Activated T-cell treated with anti-CD3 and anti-CD28 coated beads, Interleukin-2, amount 50 U/mL, for 4 hours (primary cell): ENCODE results near the gene CNN1. TPM values are rescaled to one million over a fixed set of nuclear protein-coding genes. Genes with fewer than 3 reads are reported as not detected.
A peak's percentile ranks its signal among the peaks of the same experiment; 100 is the strongest.
"Not testable (repeated sequence)": the region's sequence is repeated elsewhere in the genome, so short reads cannot be mapped to it uniquely, and the experiment has no call there.

Source experiments
- ATAC-seq, 2 donors: fragments of 200-7000 bp; cut with Tn5 transposase; one replicate each; pipeline ENCODE4 v1.10.0; 2021
- DNase-seq: peaks from one replicate; pipeline ENCODE4 v3.0.0-alpha.2; 2020
- H3K27me3 Mint-ChIP-seq: one replicate; pipeline ENCODE4 v1.8.0; 2021; ENCODE audit warnings: low read depth, mixed read lengths
- H3K36me3 Mint-ChIP-seq: one replicate; pipeline ENCODE4 v1.8.0; 2022; ENCODE audit warnings: mixed read lengths; ENCODE audit not compliant: insufficient read depth
- H3K4me1 Mint-ChIP-seq: one replicate; pipeline ENCODE4 v1.8.0; 2021; ENCODE audit warnings: low read depth, mixed read lengths
- H3K4me3 Mint-ChIP-seq: one replicate; pipeline ENCODE4 v1.8.0; 2021; ENCODE audit warnings: mild to moderate bottlenecking, moderate library complexity, mixed read lengths
- H3K9me3 Mint-ChIP-seq: one replicate; pipeline ENCODE4 v1.8.0; 2021; ENCODE audit warnings: mixed read lengths
- total RNA-seq, 3 donors: library from RNA; stranded (reverse); gene quantifications; one replicate each; pipeline ENCODE4 v1.2.1, GENCODE V29; 2021

The CNN1 gene
- total RNA-seq, 3 donors from 2014 or later, result 0.25 TPM; not detected in 2

DNA sequence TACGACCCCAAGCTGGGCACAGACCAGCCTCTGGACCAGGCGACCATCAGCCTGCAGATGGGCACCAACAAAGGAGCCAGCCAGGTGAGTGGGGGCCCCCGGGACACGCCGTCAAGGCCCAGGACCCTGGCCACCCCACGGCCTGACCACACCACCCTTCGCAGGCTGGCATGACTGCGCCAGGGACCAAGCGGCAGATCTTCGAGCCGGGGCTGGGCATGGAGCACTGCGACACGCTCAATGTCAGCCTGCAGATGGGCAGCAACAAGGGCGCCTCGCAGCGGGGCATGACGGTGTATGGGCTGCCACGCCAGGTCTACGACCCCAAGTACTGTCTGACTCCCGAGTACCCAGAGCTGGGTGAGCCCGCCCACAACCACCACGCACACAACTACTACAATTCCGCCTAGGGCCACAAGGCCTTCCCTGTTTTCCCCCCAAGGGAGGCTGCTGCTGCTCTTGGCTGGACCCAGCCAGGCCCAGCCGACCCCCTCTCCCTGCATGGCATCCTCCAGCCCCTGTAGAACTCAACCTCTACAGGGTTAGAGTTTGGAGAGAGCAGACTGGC lies 10.8 kb downstream of the CNN1 start:
- ATAC-seq (no peak), DNase-seq (no peak)
- Mint-ChIP-seq H3K9me3 (no peaks in the 10 kb centered on the region), H3K4me3 (no peak overlapping the region), H3K4me1 (peaks cover 4% of the 10 kb centered on the region), H3K36me3 (peaks cover 6% of the 10 kb centered on the region), H3K27me3 (no peaks in the 10 kb centered on the region)

DNA sequence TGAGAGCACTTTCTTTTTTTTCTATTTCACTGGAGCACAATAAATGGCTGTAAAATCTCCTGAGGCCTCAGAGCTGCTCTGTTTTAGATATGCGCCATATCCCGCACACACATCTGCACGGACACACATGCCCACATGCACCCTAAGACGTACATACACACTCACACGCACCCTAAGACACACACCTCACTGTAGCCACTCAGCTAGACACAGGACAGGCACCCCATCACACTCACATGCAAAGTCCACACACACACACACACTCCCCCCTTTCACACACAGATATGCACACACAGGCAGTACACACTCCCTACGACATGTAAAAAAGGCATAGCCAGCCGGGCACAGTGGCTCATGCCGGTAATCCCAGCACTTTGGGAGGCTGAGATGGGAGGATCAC lies 11.6 kb downstream of the CNN1 start:
- Mint-ChIP-seq H3K4me3 (no peak overlapping the region), H3K9me3 (no peaks in the 10 kb centered on the region), H3K36me3 (peaks cover 6% of the 10 kb centered on the region), H3K4me1 (peaks cover 5% of the 10 kb centered on the region), H3K27me3 (no peaks in the 10 kb centered on the region)
- DNase-seq, result no peak
- no peak for ATAC-seq

DNA sequence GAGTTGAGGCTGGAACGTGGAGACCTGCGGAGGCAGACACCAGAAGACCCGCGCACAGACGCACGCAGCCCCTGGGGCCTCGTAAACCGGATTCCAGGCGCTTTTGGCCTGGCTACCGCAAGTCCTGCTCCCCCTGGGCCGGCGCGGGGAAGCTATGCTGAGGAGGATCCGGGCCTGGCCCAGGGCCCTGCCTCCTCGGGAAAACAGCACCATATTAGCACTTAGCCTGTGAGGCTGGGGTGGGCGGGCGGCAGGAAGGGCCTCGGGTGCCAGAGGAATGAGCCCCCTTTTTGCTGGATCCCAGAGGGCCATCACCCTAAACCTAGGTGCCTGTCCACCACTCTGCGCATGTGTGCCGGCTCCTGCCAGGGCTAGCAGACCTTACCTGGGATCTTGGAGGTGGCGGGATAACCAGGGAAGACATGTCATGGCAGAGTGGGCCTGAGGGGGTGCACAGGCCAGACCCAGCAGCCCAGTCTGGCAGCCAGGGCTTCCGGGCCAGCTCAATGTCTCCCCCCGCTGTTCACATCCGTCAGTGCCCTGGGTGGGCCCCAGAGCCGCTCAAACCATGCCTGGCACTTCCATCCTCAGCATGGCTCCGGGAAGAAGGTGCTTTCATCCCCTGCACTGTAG lies 13.1 kb downstream of the CNN1 start:
- H3K27me3 Mint-ChIP-seq, result no peaks in the 10 kb centered on the region
- no peak for ATAC-seq

DNA sequence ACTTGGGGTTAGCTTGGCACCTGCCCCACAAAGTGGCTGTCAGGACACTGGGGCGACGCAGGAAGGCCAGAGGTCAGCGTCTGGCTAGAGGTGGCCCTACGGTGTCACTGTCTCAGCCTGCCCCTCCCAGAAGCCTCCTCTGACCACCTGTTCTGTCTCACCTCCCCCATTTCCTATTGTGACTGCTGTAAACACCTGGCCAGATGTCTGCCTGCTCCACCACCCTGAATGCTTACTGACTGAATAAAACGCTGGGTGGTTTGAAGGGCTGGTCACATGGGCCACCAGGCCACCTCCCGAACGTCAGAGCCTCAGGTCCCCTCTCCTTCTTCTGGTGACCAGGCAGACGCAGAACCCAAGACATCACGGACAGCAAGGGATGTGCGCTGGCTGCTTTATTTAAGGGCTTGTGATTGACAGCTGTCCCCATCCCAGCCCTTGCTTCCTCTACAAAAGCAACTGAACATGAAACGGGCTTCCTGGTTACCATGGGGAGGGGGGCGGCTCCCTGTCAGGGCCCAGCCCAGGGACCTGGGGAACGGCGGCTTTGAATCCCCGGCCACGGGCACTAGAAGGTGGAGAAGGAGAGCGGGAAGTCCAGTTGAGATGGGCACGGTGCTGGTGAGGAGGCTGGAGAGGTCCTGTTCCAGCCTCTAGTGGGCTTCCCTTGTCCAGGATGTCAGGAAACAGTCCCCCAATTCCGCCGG lies 14.2 kb downstream of the CNN1 start:
- peaks cover 16% of the 10 kb centered on the region for H3K36me3 Mint-ChIP-seq
- ATAC-seq, result no peak

More for the DNA sequence above, 13.1 kb downstream of the CNN1 start:
- Mint-ChIP-seq H3K9me3 (no peaks in the 10 kb centered on the region), H3K4me3 (no peak overlapping the region), H3K36me3 (peaks cover 12% of the 10 kb centered on the region), H3K4me1 (peaks cover 13% of the 10 kb centered on the region)
- DNase-seq, result no peak

DNA sequence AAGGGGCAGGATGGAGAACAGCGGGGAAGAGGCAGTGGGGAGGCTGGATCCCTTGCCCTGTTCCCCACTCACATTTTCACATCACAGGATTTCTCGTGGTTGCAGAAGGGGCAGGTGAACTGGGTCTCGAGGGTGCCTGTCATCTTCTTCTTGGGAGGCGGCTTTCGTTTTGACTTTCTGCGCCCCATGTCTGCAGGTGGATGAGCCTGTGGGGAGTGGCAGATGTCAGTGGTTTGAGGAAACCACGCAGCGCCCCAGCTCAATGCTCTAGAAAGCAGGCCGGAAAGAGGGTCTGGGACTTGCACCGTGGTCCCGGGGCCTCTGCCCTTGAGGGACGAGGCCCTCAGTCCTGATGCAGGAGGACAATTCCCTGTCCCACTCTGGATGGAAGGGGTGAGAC lies 15.5 kb downstream of the CNN1 start:
- Mint-ChIP-seq H3K27me3 (no peaks in the 10 kb centered on the region), H3K4me3 (no peak overlapping the region), H3K36me3 (peaks cover 18% of the 10 kb centered on the region), H3K4me1 (peaks cover 29% of the 10 kb centered on the region), H3K9me3 (no peaks in the 10 kb centered on the region)
- DNase-seq (no peak), ATAC-seq (no peak)

More for the DNA sequence above, 14.2 kb downstream of the CNN1 start:
- H3K4me1 Mint-ChIP-seq, result peaks cover 20% of the 10 kb centered on the region
- no peak for DNase-seq
- H3K4me3 Mint-ChIP-seq, result no peak overlapping the region
- H3K9me3 Mint-ChIP-seq, result no peaks in the 10 kb centered on the region
- no peaks in the 10 kb centered on the region for H3K27me3 Mint-ChIP-seq

DNA sequence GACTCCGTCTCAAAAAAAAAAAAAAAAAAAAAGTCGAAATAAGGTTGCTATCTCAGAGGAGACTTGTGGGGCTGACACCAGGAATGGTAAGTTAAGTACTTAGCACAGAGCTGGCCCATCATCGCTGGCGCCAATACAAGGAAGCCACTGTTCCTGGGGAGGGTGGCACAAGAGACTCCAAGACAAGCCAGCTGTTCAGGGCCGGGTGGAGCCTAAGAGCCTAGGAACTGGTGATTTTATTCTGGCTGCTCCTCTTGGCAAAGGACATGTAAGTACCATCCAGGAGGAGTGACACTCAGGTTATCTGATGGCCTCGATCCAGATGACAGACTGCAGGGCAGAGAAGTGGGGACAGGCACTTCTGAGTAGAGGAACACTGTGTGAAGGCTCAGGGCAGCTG lies 16.6 kb downstream of the CNN1 start:
- peaks cover 33% of the 10 kb centered on the region for H3K4me1 Mint-ChIP-seq
- H3K27me3 Mint-ChIP-seq, result no peaks in the 10 kb centered on the region
- H3K4me3 Mint-ChIP-seq, result no peak overlapping the region
- no peak for ATAC-seq
- H3K9me3 Mint-ChIP-seq, result no peaks in the 10 kb centered on the region
- peaks cover 18% of the 10 kb centered on the region for H3K36me3 Mint-ChIP-seq
- no peak for DNase-seq

DNA sequence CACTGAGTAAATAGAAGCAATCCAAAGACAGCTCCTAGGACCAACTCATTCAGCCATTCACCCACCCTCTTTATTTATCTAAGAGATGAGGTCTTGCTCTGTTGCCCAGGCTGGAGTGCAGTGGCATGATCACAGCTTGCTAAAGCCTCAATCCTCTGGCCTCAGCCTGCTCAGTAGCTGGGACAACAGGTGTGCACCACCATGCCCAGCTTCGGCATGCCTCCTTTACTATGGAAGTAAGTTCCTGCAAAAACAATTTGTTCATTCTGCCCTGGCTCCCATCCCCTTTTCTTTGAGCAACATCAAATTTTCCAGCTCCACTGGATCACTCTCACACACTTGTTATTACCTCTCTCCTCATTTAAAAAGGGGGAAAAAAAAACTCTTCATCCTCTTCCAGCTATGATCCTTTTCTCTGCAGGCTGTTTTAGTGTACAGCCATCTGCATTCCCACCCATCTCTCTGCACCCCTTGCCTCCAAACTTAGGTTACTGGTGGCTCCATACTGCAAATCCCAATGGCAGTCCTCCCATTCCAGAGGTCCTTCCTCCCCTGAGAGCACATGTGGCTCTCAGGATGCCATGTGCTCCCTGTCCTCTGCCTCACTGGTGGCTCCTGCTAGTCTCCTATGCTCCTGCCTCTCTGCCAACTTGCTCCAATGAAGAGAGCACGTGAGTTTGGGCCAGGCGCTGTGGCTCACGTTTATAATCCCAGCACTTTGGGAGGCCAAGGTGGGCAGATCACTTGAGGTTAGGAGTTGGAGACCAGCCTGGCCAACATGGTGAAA lies 18.2 kb downstream of the CNN1 start:
- H3K4me3 Mint-ChIP-seq, result peak overlapping the region; percentile 90
- H3K27me3 Mint-ChIP-seq, result no peaks in the 10 kb centered on the region
- ATAC-seq (no peak), DNase-seq (no peak)
- peaks cover 41% of the 10 kb centered on the region for H3K4me1 Mint-ChIP-seq
- no peaks in the 10 kb centered on the region for H3K9me3 Mint-ChIP-seq
- peaks cover 18% of the 10 kb centered on the region for H3K36me3 Mint-ChIP-seq

DNA sequence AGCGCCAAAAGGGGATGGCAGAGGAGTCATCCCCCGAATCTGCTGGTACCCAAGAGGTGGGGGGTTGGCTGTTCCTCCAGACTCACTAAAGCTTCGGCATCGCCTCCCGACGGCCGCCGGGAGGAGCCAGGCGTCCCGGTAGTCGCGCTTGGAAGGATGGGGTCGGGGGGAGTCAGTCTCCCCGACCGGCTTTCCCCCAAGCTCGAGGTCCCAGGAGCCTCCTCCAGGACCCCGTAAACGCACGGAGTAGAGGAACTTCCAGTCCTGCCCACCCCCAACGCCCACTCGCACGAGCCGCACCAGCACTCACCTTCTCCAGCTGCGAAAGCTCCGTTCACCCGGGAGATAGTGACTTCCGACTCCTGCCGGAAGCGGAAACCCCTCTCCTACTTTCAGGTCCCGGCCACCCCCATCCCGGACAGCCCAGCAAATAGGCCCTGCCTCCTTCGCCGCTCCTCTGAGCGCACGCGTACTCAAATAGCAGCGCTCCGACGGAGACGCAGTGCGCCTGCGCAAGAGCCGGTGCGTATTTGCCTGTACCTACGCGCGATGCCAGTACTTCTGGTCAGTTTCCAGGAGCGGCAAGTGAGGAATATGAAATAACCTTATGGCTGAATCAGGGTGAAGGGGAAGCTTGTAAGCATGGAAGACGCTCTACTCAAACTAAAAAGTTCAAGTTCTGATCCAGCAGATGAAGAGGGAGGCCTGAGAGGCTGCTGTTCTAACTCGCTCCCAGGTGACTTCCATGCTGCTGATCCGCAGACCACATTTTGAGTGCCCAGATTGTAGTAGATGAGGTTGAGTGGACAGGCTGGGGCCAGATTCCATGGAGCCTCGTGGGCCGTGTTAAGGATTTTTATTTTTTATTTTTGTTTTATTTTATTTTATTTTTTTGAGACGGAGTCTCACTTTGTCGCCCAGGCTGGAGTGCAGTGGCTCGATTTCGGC lies 20.5 kb downstream of the CNN1 start, which contains the start of gene ELOF1:
Gene ELOF1, minus strand, starts transcription at position 350 of the 948 bp plus-strand sequence. CDS start 4,883 bp downstream, outside the sequence.
- Mint-ChIP-seq H3K36me3 (peaks cover 12% of the 10 kb centered on the region), H3K4me1 (peaks cover 39% of the 10 kb centered on the region), H3K4me3 (peak within 1 kb of the TSS; percentile 90), H3K9me3 (no peaks in the 10 kb centered on the region), H3K27me3 (no peaks in the 10 kb centered on the region)
- peak; percentile 94 for DNase-seq
- peak; percentile 98 to 99 for ATAC-seq

DNA sequence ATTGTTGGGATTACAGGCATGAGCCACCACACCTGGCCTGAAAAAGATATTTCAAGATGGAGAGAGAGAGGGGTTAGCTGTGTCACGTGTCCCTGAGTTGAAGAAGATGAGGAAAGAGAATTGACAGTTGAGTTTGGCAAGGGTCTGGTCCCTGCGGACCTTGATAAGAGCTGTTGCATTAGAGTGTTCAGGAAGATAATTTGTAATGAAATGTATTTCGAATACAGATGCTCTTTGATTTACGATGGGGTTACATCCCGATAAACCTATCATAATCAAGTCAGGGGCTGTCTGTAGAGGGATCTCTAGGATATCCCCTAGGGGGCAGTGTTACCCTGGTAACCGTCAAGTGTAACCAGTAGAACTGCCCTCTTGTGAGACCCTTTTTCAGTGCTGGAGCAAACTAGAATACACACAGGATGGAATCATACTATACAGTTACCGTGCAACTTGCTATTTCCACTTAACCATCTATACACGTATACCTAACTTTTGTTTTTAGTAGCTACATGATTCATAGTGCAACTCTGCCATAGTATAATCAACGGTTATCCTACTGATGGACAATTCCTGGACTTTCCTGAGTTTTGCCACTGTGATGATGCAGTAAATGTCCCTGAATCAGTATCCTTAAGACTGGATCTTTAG lies 21.9 kb downstream of the CNN1 start:
- Mint-ChIP-seq H3K36me3 (peaks cover 12% of the 10 kb centered on the region), H3K27me3 (no peaks in the 10 kb centered on the region), H3K4me1 (peaks cover 37% of the 10 kb centered on the region), H3K9me3 (no peaks in the 10 kb centered on the region), H3K4me3 (peak overlapping the region; percentile 90)
- ATAC-seq, result peak; percentile 34 to 44
- peak; percentile 48 for DNase-seq

DNA sequence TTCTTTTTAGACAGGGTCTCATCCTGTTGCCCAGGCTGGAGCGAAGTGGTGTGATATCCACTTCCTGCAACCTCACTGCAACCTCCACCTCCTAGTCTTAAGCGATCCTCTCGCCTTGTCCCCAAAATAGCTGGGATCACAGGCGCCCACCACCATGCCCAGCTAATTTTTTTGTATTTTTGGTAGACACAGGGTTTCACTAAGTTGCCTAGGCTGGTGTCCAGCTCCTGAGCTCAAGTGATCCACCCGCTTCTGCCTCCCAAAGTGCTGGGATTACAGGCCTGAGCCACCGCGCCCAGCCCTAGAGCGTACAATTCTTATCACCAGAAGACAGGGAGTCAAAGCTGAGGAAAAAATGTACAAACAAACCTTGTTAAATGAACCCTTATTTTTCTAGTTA lies 24.9 kb downstream of the CNN1 start:
- Mint-ChIP-seq H3K4me3 (no peak overlapping the region), H3K9me3 (no peaks in the 10 kb centered on the region), H3K27me3 (no peaks in the 10 kb centered on the region), H3K36me3 (peaks cover 2% of the 10 kb centered on the region), H3K4me1 (peaks cover 23% of the 10 kb centered on the region)
- ATAC-seq (no peak), DNase-seq (no peak)

DNA sequence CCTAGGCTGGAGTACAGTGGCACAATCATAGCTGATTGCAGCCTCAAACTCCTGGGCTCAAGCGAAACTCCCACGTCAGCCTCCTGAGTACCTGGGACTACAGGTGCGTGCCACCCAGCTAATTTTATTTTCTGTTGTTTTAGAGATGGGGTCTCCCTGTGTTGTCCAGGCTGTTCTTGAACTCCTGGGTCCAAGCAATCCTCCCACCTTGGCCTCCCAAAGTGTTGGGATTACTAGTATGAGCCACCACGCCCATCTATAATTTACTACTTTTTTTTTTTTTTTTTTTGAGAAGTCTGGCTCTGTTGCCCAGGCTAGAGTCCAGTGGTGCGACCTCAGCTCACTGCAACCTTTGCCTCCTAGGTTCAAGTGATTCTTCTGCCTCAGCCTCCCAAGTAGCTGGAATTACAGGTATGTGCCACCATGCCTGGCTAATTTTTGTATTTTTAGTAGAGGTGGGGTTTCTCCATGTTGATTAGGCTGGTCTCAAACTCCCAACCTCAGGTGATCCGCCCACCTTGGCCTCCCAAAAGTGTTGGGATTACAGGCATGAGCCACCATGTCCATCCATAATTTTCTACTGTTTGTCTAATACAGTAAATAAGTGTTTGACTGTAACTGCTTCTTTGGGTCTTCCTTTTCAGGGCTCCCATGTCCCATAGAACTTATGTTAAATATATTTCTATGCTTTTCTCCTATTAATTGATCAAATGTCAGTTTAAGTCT lies 25.6 kb downstream of the CNN1 start:
- H3K4me3 Mint-ChIP-seq, H3K27me3 Mint-ChIP-seq, H3K36me3 Mint-ChIP-seq, H3K9me3 Mint-ChIP-seq, ATAC-seq, DNase-seq: not testable (repeated sequence)
- peaks cover 20% of the 10 kb centered on the region for H3K4me1 Mint-ChIP-seq

DNA sequence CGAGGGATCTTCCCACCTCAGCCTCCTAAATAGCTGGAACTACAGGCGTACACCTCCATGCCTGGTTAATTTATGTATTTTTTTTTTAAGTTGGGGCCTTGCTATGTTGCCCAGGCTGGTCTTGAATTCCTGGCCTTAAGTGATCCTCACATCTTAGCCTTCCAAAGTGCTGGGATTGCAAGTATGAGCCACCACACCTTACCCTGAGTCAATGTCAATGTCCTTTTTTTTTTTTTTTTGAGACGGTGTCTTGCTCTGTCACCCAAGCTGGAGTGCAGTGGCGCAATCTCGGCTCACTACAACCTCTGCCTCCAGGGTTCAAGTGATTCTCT lies 27.0 kb downstream of the CNN1 start:
- H3K9me3 Mint-ChIP-seq, H3K36me3 Mint-ChIP-seq, ATAC-seq, H3K27me3 Mint-ChIP-seq, DNase-seq, H3K4me3 Mint-ChIP-seq: not testable (repeated sequence)
- peaks cover 13% of the 10 kb centered on the region for H3K4me1 Mint-ChIP-seq

DNA sequence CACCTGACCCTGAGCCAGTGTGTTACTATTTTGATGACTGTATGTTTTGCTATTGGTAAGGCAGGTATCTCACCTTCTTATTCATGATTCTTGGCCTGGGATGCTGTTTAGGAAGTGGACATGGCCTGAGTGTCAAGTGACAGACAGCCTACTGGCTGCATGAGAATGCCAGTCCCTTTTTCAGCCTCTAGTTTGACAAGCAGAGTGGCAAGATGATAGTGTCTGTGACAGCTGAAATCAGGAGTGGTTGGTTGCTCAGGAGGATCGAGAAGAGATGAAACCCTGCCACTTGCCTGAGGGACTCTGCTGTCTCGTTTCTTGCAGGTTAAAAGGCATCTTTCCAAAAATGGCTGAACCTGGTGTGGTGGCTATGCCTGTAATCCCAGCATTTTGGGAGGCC lies 27.5 kb downstream of the CNN1 start:
- H3K36me3 Mint-ChIP-seq, result peaks cover 2% of the 10 kb centered on the region
- ATAC-seq (no peak), DNase-seq (no peak)
- no peak overlapping the region for H3K4me3 Mint-ChIP-seq
- H3K4me1 Mint-ChIP-seq, result peaks cover 10% of the 10 kb centered on the region
- no peaks in the 10 kb centered on the region for H3K9me3 Mint-ChIP-seq
- H3K27me3 Mint-ChIP-seq, result no peaks in the 10 kb centered on the region
